GM12892 (cell line): ENCODE measurements around the gene LNPK.
"Not testable (repeated sequence)": the region's sequence is repeated elsewhere in the genome, so short reads cannot be mapped to it uniquely, and the experiment has no call there.

Experiments used
- DNase-seq: peaks from one replicate; pipeline ENCODE4 v3.0.0; 2011; ENCODE audit not compliant: insufficient read length
- FAIRE-seq: peaks from 2 replicates; lab custom pipeline; 2011; peaks lifted over from hg19 to GRCh38; lab: Jason Lieb, UNC
- POLR2A ChIP-seq: IDR thresholded peaks from 2 replicates; pipeline ENCODE4 v1.6.1; 2011; ENCODE audit warnings: low read depth, low read length, control low read depth
- POLR2AphosphoS5 ChIP-seq: IDR thresholded peaks from 2 replicates; pipeline ENCODE4 v1.6.1; 2011; ENCODE audit warnings: low read depth, low read length, control low read depth
- TAF1 ChIP-seq: IDR thresholded peaks from 2 replicates; pipeline ENCODE4 v1.6.1; 2011; ENCODE audit warnings: low read depth, mild to moderate bottlenecking, control low read depth, low read length, borderline replicate concordance

Gene LNPK

GRCh38 chr2:175965773-175966172 lies 36.3 kb downstream of the LNPK start:
- DNase-seq (no peak), FAIRE-seq (no peak)
- TF ChIP-seq POLR2AphosphoS5 (no peak), TAF1 (no peak), POLR2A (no peak)

GRCh38 chr2:175964195-175964594 lies 37.9 kb downstream of the LNPK start:
- DNase-seq: no peak
- TF ChIP-seq TAF1 (no peak), POLR2AphosphoS5 (no peak), POLR2A (no peak)

GRCh38 chr2:175963171-175963570 lies 38.9 kb downstream of the LNPK start:
- FAIRE-seq, DNase-seq: not testable (repeated sequence)

More at GRCh38 chr2:175964195-175964594, 37.9 kb downstream of the LNPK start:
- FAIRE-seq: no peak

- DNase-seq (no peak), FAIRE-seq (no peak)
- TF ChIP-seq TAF1 (no peak), POLR2AphosphoS5 (no peak), POLR2A (no peak)
Measured at GRCh38 chr2:175957845-175958244, 44.2 kb downstream of the LNPK start.

- no peak for FAIRE-seq
- DNase-seq: no peak
- TF ChIP-seq POLR2AphosphoS5 (no peak), TAF1 (no peak), POLR2A (no peak)
Measured at GRCh38 chr2:175955136-175955535, 46.9 kb downstream of the LNPK start.

GRCh38 chr2:175950512-175950911 lies 51.6 kb downstream of the LNPK start:
- DNase-seq (no peak), FAIRE-seq (no peak)
- no peak for TF ChIP-seq TAF1
- TF ChIP-seq POLR2A: no peak
- no peak for TF ChIP-seq POLR2AphosphoS5

GRCh38 chr2:175948191-175948590 lies 53.9 kb downstream of the LNPK start:
- TF ChIP-seq POLR2AphosphoS5 (no peak), POLR2A (no peak), TAF1 (no peak)
- no peak for FAIRE-seq
- DNase-seq: no peak

GRCh38 chr2:175947073-175947472 lies 55.0 kb downstream of the LNPK start:
- DNase-seq (no peak), FAIRE-seq (peak; percentile 56)
- TF ChIP-seq POLR2AphosphoS5 (no peak), POLR2A (no peak), TAF1 (no peak)

GRCh38 chr2:175941699-175942098 lies 60.4 kb downstream of the LNPK start:
- TF ChIP-seq POLR2AphosphoS5 (no peak), TAF1 (no peak), POLR2A (no peak)
- DNase-seq (no peak), FAIRE-seq (no peak)

GRCh38 chr2:175937216-175937615 lies 64.9 kb downstream of the LNPK start:
- TF ChIP-seq POLR2AphosphoS5 (no peak), POLR2A (no peak), TAF1 (no peak)
- FAIRE-seq: no peak
- no peak for DNase-seq

- DNase-seq (no peak), FAIRE-seq (no peak)
- TF ChIP-seq POLR2AphosphoS5 (no peak), POLR2A (no peak), TAF1 (no peak)
Measured at GRCh38 chr2:175935289-175936181, 66.5 kb downstream of the LNPK start.

- no peak for FAIRE-seq
- TF ChIP-seq POLR2A (no peak), POLR2AphosphoS5 (no peak), TAF1 (no peak)
Measured at GRCh38 chr2:175932675-175933074, 69.4 kb downstream of the LNPK start.

More at GRCh38 chr2:175932675-175933074, 69.4 kb downstream of the LNPK start:
- no peak for DNase-seq
